CD4-positive, alpha-beta T cell (primary cell): ENCODE measurements around the gene C20orf144. TPM values are rescaled to one million over a fixed set of nuclear protein-coding genes. Genes with fewer than 3 reads are reported as not detected.

Experiments
- ATAC-seq: fragments of 200-7000 bp; cut with Tn5 transposase; one replicate; pipeline ENCODE4 v1.10.0; 2022; ENCODE audit warnings: mild to moderate bottlenecking; ENCODE audit not compliant: poor library complexity
- CTCF ChIA-PET: fragments of 350-600 bp; sonication (Branson Sonifier 250); formaldehyde crosslinking; loops from one replicate; lab custom pipeline; 2021; ENCODE audit warnings: antibody characterized with exemption, inconsistent platforms; lab: Charles Lee
- POLR2A ChIA-PET: fragments of 350-600 bp; sonication (Branson Sonifier 250); formaldehyde crosslinking; loops from one replicate; lab custom pipeline; 2021; ENCODE audit warnings: antibody characterized with exemption, inconsistent platforms; lab: Charles Lee
- DNase-seq, 14 experiments: peaks; one replicate each; pipeline ENCODE4 v3.0.0-alpha.2; 2013 to 2020; ENCODE audit warnings: mixed read lengths in 2 of 14
- H3K27ac ChIP-seq, 2 donors: one replicate each; pipeline versions ENCODE4 v1.5.1 to v1.7.0; 2013; ENCODE audit warnings: low read length in 2 of 2, low read depth in 1 of 2, mild to moderate bottlenecking in 1 of 2
- H3K27me3 ChIP-seq, 2 experiments: 1 replicate in 1 of 2; 2 replicates in 1 of 2; pipeline versions ENCODE4 v1.6.1 to v1.7.0; 2013; ENCODE audit warnings: low read length in 2 of 2, control low read depth in 1 of 2, mild to moderate bottlenecking in 1 of 2, moderate library complexity in 1 of 2; ENCODE audit not compliant: insufficient read depth in 2 of 2, control insufficient read depth in 1 of 2
- H3K36me3 ChIP-seq: one replicate; pipeline ENCODE4 v1.6.1; 2013; ENCODE audit warnings: low read length, control low read depth; ENCODE audit not compliant: insufficient read depth
- H3K4me1 ChIP-seq: one replicate; pipeline ENCODE4 v1.6.1; 2013; ENCODE audit warnings: low read length, control low read depth; ENCODE audit not compliant: insufficient read depth
- H3K4me3 ChIP-seq: one replicate; pipeline ENCODE4 v1.5.1; 2013; ENCODE audit warnings: mild to moderate bottlenecking, low read length, moderate library complexity
- H3K9me3 ChIP-seq, 2 experiments: 1 replicate in 1 of 2; 2 replicates in 1 of 2; pipeline versions ENCODE4 v1.6.1 to v1.7.0; 2013; ENCODE audit warnings: low read length in 2 of 2, mild to moderate bottlenecking in 2 of 2, control low read depth in 1 of 2, moderate library complexity in 1 of 2; ENCODE audit not compliant: control insufficient read depth in 1 of 2, insufficient read depth in 1 of 2
- H3K27ac Mint-ChIP-seq: one replicate; pipeline ENCODE4 v1.8.0; 2020; ENCODE audit warnings: mixed read lengths
- H3K27me3 Mint-ChIP-seq: one replicate; pipeline ENCODE4 v1.8.0; 2021; ENCODE audit warnings: mixed read lengths
- H3K36me3 Mint-ChIP-seq: one replicate; pipeline ENCODE4 v1.8.0; 2021; ENCODE audit warnings: low read depth, mixed read lengths
- H3K4me1 Mint-ChIP-seq: one replicate; pipeline ENCODE4 v1.8.0; 2021; ENCODE audit warnings: low read depth, mixed read lengths
- H3K4me3 Mint-ChIP-seq: one replicate; pipeline ENCODE4 v1.8.0; 2020; ENCODE audit warnings: mild to moderate bottlenecking, mixed read lengths
- H3K9me3 Mint-ChIP-seq: one replicate; pipeline ENCODE4 v1.8.0; 2020; ENCODE audit warnings: mixed read lengths
- CTCF ChIP-seq: fragments of 200-600 bp; IDR thresholded peaks from one replicate; pipeline ENCODE4 v1.8.0; 2022; ENCODE audit warnings: antibody characterized with exemption, mild to moderate bottlenecking
- intact Hi-C, 2 experiments: fragments of 100-400 bp; cut with DNase I in 1 of 2; cut with micrococcal nuclease in 1 of 2; formaldehyde crosslinking; loops; one replicate each; pipeline versions ENCODE4 v1.15.1 to v1.9.0; 2023 to 2025; cut with DNase I, micrococcal nuclease
- total RNA-seq, 174 experiments: library from RNA in 2 of 174; stranded (reverse) in 2 of 174; gene quantifications; one replicate each; pipeline ENCODE4 v1.2.3 and lab custom pipeline; 2021 to 2026

The C20orf144 gene
- total RNA-seq, 2 experiments from 2014 or later, result 0.17 to 0.19 TPM

- intact Hi-C loops, result loop anchor here in 1 of 2 experiments (2.0 to 10.0 kb wide), 3 partner anchors 34 to 426 kb away; partner anchors contain the start of genes EIF2S2, PXMP4 and RALY
- Histone ChIP-seq H3K27ac (no peak within 1 kb of the TSS), H3K4me1 (peaks cover 50% of the 10 kb centered on the region), H3K4me3 (peak within 1 kb of the TSS; percentile 47), H3K36me3 (no peaks in the 10 kb centered on the region), H3K9me3 (no peaks in the 10 kb centered on the region), H3K27me3 (no peaks in the 10 kb centered on the region)
- no peaks in the 10 kb centered on the region for H3K9me3 Mint-ChIP-seq
- peak; percentile 23 for TF ChIP-seq CTCF
- peaks cover 50% of the 10 kb centered on the region for H3K4me1 Mint-ChIP-seq
- ChIA-PET POLR2A (interaction anchor here (0.5 to 1.8 kb wide), 7 partner anchors 19 to 243 kb away, joined by 3 to 9 read pairs (median 4); partner anchors contain the start of genes PXMP4, SNTA1 and ZNF341), CTCF (interaction anchor here (2.3 to 3.1 kb wide), 2 partner anchors 18 to 19 kb away, joined by 12 to 15 read pairs; no protein-coding TSS in a partner anchor)
- H3K36me3 Mint-ChIP-seq, result no peaks in the 10 kb centered on the region
- H3K27me3 Mint-ChIP-seq, result no peaks in the 10 kb centered on the region
- ATAC-seq (peak; percentile 94), DNase-seq (peak; percentile 81 to 97 (median 94))
- peak within 1 kb of the TSS; percentile 89 for H3K4me3 Mint-ChIP-seq
- peak within 1 kb of the TSS; percentile 39 for H3K27ac Mint-ChIP-seq
These were observed 24.2 kb downstream of the C20orf144 start, which contains the start of gene E2F1 for GRCh38 chr20:33686100-33686983. E2F1 (minus strand) TSS chr20:33686385; CDS start chr20:33686264, 121 bp downstream.

GRCh38 chr20:33686984-33687366, 24.8 kb downstream of the C20orf144 start:
- peaks cover 44% of the 10 kb centered on the region for H3K4me1 Mint-ChIP-seq
- CTCF ChIA-PET, result interaction anchor here (2.3 kb wide), 1 partner anchor 19 kb away, joined by 12 read pairs; no protein-coding TSS in a partner anchor
- DNase-seq, result no peak

More at GRCh38 chr20:33686984-33687366, 24.8 kb downstream of the C20orf144 start:
- Histone ChIP-seq H3K27me3 (no peaks in the 10 kb centered on the region), H3K27ac (no peak overlapping the region), H3K4me1 (peaks cover 50% of the 10 kb centered on the region), H3K9me3 (no peaks in the 10 kb centered on the region), H3K36me3 (no peaks in the 10 kb centered on the region), H3K4me3 (peak overlapping the region; percentile 47)
- no peaks in the 10 kb centered on the region for H3K9me3 Mint-ChIP-seq
- no peaks in the 10 kb centered on the region for H3K27me3 Mint-ChIP-seq
- peak overlapping the region; percentile 89 for H3K4me3 Mint-ChIP-seq
- intact Hi-C loops, result loop anchor here in 1 of 2 experiments (2.0 to 10.0 kb wide), 3 partner anchors 34 to 425 kb away; partner anchors contain the start of genes EIF2S2, PXMP4 and RALY
- peak overlapping the region; percentile 37 for H3K27ac Mint-ChIP-seq
- H3K36me3 Mint-ChIP-seq, result no peaks in the 10 kb centered on the region
- POLR2A ChIA-PET, result interaction anchor here (0.5 to 1.3 kb wide), 5 partner anchors 19 to 244 kb away, joined by 3 to 4 read pairs (median 3); partner anchors contain the start of genes PXMP4 and SNTA1
- TF ChIP-seq CTCF, result no peak
- no peak for ATAC-seq
